AG08395 (cell line): ENCODE results near the gene SREBF2.
A peak's percentile ranks its signal among the peaks of the same experiment; 100 is the strongest.
"Not testable (repeated sequence)": the region's sequence is repeated elsewhere in the genome, so short reads cannot be mapped to it uniquely, and the experiment has no call there.

Experiments
- DNase-seq: peaks from one replicate; pipeline ENCODE4 v3.0.0; 2012; ENCODE audit warnings: mixed read lengths, low spot score

Gene SREBF2

GRCh38 chr22:41821471-41822316, 11.2 kb upstream of the SREBF2 start:
- no peak for DNase-seq

GRCh38 chr22:41822317-41823057, 10.4 kb upstream of the SREBF2 start:
- DNase-seq = peak; percentile 66

GRCh38 chr22:41823797-41824196, 9.1 kb upstream of the SREBF2 start:
- no peak for DNase-seq

GRCh38 chr22:41825376-41825775, 7.5 kb upstream of the SREBF2 start:
- DNase-seq = peak; percentile 47

- DNase-seq = no peak
Observed at GRCh38 chr22:41826021-41826420, 6.9 kb upstream of the SREBF2 start.

GRCh38 chr22:41826430-41827383, 6.2 kb upstream of the SREBF2 start:
- no peak for DNase-seq

- DNase-seq = no peak
Observed at GRCh38 chr22:41827671-41828070, 5.2 kb upstream of the SREBF2 start.

- no peak for DNase-seq
Observed at GRCh38 chr22:41828516-41828915, 4.4 kb upstream of the SREBF2 start.

GRCh38 chr22:41830174-41830573, 2.7 kb upstream of the SREBF2 start:
- no peak for DNase-seq

- no peak for DNase-seq
Observed at GRCh38 chr22:41831383-41831782, 1.5 kb upstream of the SREBF2 start.

- DNase-seq = no peak
Observed at GRCh38 chr22:41831828-41832552, 915 bp upstream of the SREBF2 start.

- no peak for DNase-seq
Observed at GRCh38 chr22:41833369-41834004, 582 bp downstream of the SREBF2 start.

- DNase-seq = no peak
Observed at GRCh38 chr22:41834005-41834944, 1.4 kb downstream of the SREBF2 start.

- not testable (repeated sequence) for DNase-seq
Observed at GRCh38 chr22:41835462-41835861, 2.6 kb downstream of the SREBF2 start.

GRCh38 chr22:41836551-41836950, 3.6 kb downstream of the SREBF2 start:
- DNase-seq = no peak

- no peak for DNase-seq
Observed at GRCh38 chr22:41838842-41839618, 6.1 kb downstream of the SREBF2 start.

GRCh38 chr22:41840216-41840615, 7.3 kb downstream of the SREBF2 start:
- DNase-seq = no peak

GRCh38 chr22:41841085-41841712, 8.3 kb downstream of the SREBF2 start:
- DNase-seq = no peak
